WI38 (cell line): ENCODE data around the gene CBLC.
"Not testable (repeated sequence)": the region's sequence is repeated elsewhere in the genome, so short reads cannot be mapped to it uniquely, and the experiment has no call there.

Source experiments
- H3K4me3 ChIP-seq: 2 replicates; pipeline ENCODE4 v1.5.1; 2011; ENCODE audit warnings: low read depth, mild to moderate bottlenecking, control low read depth, low read length
- CTCF ChIP-seq: IDR thresholded peaks from 2 replicates; pipeline ENCODE4 v1.5.1; 2012; ENCODE audit warnings: low read depth, mild to moderate bottlenecking, control low read depth, low read length

The CBLC gene

GRCh38 chr19:44822670-44823372 lies 45.1 kb downstream of the CBLC start:
- TF ChIP-seq CTCF: no peak

GRCh38 chr19:44823373-44823698 lies 45.6 kb downstream of the CBLC start:
- H3K4me3 ChIP-seq: no peak overlapping the region
- no peak for TF ChIP-seq CTCF

More at GRCh38 chr19:44822670-44823372, 45.1 kb downstream of the CBLC start:
- no peak overlapping the region for H3K4me3 ChIP-seq

GRCh38 chr19:44824761-44825160 lies 47.1 kb downstream of the CBLC start:
- TF ChIP-seq CTCF: no peak
- H3K4me3 ChIP-seq: no peak overlapping the region

- not testable (repeated sequence) for H3K4me3 ChIP-seq
Observed at GRCh38 chr19:44832875-44833274, 55.2 kb downstream of the CBLC start.

- not testable (repeated sequence) for H3K4me3 ChIP-seq
Observed at GRCh38 chr19:44834399-44834798, 56.7 kb downstream of the CBLC start.

- TF ChIP-seq CTCF: no peak
- H3K4me3 ChIP-seq: no peak overlapping the region
Observed at GRCh38 chr19:44839276-44839675, 61.6 kb downstream of the CBLC start.

- H3K4me3 ChIP-seq: no peak overlapping the region
- no peak for TF ChIP-seq CTCF
Observed at GRCh38 chr19:44840811-44841210, 63.1 kb downstream of the CBLC start.

GRCh38 chr19:44841231-44841630 lies 63.5 kb downstream of the CBLC start:
- TF ChIP-seq CTCF: no peak
- no peak overlapping the region for H3K4me3 ChIP-seq
